Keratinocyte (primary cell): ENCODE measurements around the gene G3BP2. TPM values are rescaled to one million over a fixed set of nuclear protein-coding genes. Genes with fewer than 3 reads are reported as not detected.
"Not testable (repeated sequence)": the region's sequence is repeated elsewhere in the genome, so short reads cannot be mapped to it uniquely, and the experiment has no call there.

Experiments
- DNase-seq: peaks from one replicate; pipeline ENCODE4 v3.0.0-alpha.2; 2011; ENCODE audit warnings: low read depth, missing footprints, low spot score
- FAIRE-seq: peaks from 2 replicates; lab custom pipeline; 2011; peaks lifted over from hg19 to GRCh38; lab: Jason Lieb, UNC
- H2AFZ ChIP-seq: 2 replicates; pipeline ENCODE4 v1.6.0; 2012; ENCODE audit warnings: low read length, control low read depth, inconsistent platforms; ENCODE audit not compliant: control insufficient read depth
- H3K27ac ChIP-seq: 2 replicates; pipeline ENCODE4 v1.5.1; 2011; ENCODE audit warnings: low read length; ENCODE audit not compliant: control insufficient read depth, insufficient read depth
- H3K27me3 ChIP-seq: 3 replicates; pipeline ENCODE4 v1.6.0; 2011; ENCODE audit warnings: low read length; ENCODE audit not compliant: control insufficient read depth, insufficient read depth; ENCODE audit errors: extremely low read depth
- H3K36me3 ChIP-seq, 2 experiments: 2 replicates in 1 of 2; 3 replicates in 1 of 2; pipeline ENCODE4 v1.5.1; 2011; ENCODE audit warnings: low read length in 2 of 2, mild to moderate bottlenecking in 1 of 2; ENCODE audit not compliant: control insufficient read depth in 2 of 2, insufficient read depth in 2 of 2; ENCODE audit errors: extremely low read depth in 1 of 2
- H3K4me1 ChIP-seq: 3 replicates; pipeline ENCODE4 v1.5.1; 2011; ENCODE audit warnings: low read length; ENCODE audit not compliant: control insufficient read depth, insufficient read depth; ENCODE audit errors: extremely low read depth
- H3K4me2 ChIP-seq: 3 replicates; pipeline ENCODE4 v1.6.0; 2011; ENCODE audit warnings: low read depth, low read length; ENCODE audit not compliant: control insufficient read depth, insufficient read depth; ENCODE audit errors: extremely low read depth
- H3K4me3 ChIP-seq, 3 experiments: fragments of 200-600 bp in 1 of 3; sonication (generic) in 1 of 3; 2 replicates in 2 of 3; 3 replicates in 1 of 3; pipeline ENCODE4 v1.5.1; 2011 to 2016; ENCODE audit warnings: low read length in 3 of 3, mild to moderate bottlenecking in 3 of 3, control low read depth in 2 of 3, inconsistent platforms in 1 of 3, low read depth in 1 of 3, mixed read lengths in 1 of 3, mixed run types in 1 of 3, moderate library complexity in 1 of 3; ENCODE audit not compliant: control insufficient read depth in 2 of 3, insufficient read depth in 2 of 3; ENCODE audit errors: extremely low read depth in 1 of 3
- H3K79me2 ChIP-seq: 2 replicates; pipeline ENCODE4 v1.6.0; 2012; ENCODE audit warnings: low read length; ENCODE audit not compliant: control insufficient read depth, insufficient read depth
- H3K9ac ChIP-seq: 3 replicates; pipeline ENCODE4 v1.6.0; 2011; ENCODE audit warnings: low read length; ENCODE audit not compliant: control insufficient read depth, insufficient read depth; ENCODE audit errors: extremely low read depth
- H3K9me1 ChIP-seq: 3 replicates; pipeline ENCODE4 v1.6.0; 2011; ENCODE audit warnings: low read length; ENCODE audit not compliant: control insufficient read depth, insufficient read depth; ENCODE audit errors: extremely low read depth
- H3K9me3 ChIP-seq: 2 replicates; pipeline ENCODE4 v1.5.1; 2012; ENCODE audit warnings: low read depth, low read length; ENCODE audit not compliant: control insufficient read depth
- H4K20me1 ChIP-seq: 3 replicates; pipeline ENCODE4 v1.6.0; 2011; ENCODE audit warnings: low read length; ENCODE audit not compliant: control insufficient read depth, insufficient read depth; ENCODE audit errors: extremely low read depth
- CTCF ChIP-seq, 3 experiments: IDR thresholded peaks in 1 of 3; conservative IDR thresholded peaks in 1 of 3; optimal IDR thresholded peaks in 1 of 3; 2 replicates in 2 of 3; 3 replicates in 1 of 3; pipeline versions ENCODE3 to v1.5.1; 2011; ENCODE audit warnings: low read length in 3 of 3, mild to moderate bottlenecking in 3 of 3, moderate library complexity in 2 of 3, control low read depth in 1 of 3, inconsistent platforms in 1 of 3; ENCODE audit not compliant: insufficient read depth in 2 of 3; ENCODE audit errors: extremely low read depth in 1 of 3
- EZH2 ChIP-seq: IDR thresholded peaks from one replicate; pipeline ENCODE4 v1.6.1; 2012; ENCODE audit warnings: inconsistent platforms, mild to moderate bottlenecking, low read length, moderate library complexity
- dilution Hi-C: fragments of 300-500 bp; cut with MboI; formaldehyde crosslinking; loops from one replicate; pipeline ENCODE4 v1.7.0; 2020; ENCODE audit warnings: low sequenced_read_pairs; ENCODE audit not compliant: extremely low pct_ligation_motif_present
- polyA plus RNA-seq, 5 experiments: library from polyadenylated mRNA; depleted of rRNA in 3 of 5; stranded (reverse) in 3 of 5; stranded (forward) in 1 of 5; unstranded in 1 of 5; fragments of >200 nt; gene quantifications; 1 replicate in 1 of 5; 2 replicates in 3 of 5; 3 replicates in 1 of 5; pipeline versions ENCODE4 v1.2.1 to v1.2.3, GENCODE V29; 2011 to 2012; ENCODE audit warnings: missing spikeins in 2 of 5, low read depth in 1 of 5, low replicate concordance in 1 of 5

The G3BP2 gene
- polyA plus RNA-seq, 1 donor (not counting 4 experiments of a cell fraction or from before 2014, with no cell fraction given) = 137 TPM

GRCh38 chr4:75718529-75718928, 45.3 kb upstream of the G3BP2 start:
- TF ChIP-seq CTCF (optimal IDR thresholded peaks at IDR 0.05 in 1 of 3, IDR thresholded peaks at IDR 0.05 in 1 of 3, conservative IDR thresholded peaks at IDR 0.05 in 1 of 3; ENCODE audit: extremely low read depth in 1 of 3, insufficient read depth in 2 of 3, low read length in 3 of 3) (no peak), EZH2 (no peak)
- H3K9me1 ChIP-seq = no peaks in the 10 kb centered on the region
- no peak overlapping the region for H3K27ac ChIP-seq
- peak; percentile 73 for FAIRE-seq
- no peaks in the 10 kb centered on the region for H3K9me3 ChIP-seq
- H3K4me1 ChIP-seq = peaks cover 24% of the 10 kb centered on the region
- peaks cover 0 to 1% of the 10 kb centered on the region in 2 experiments for H3K36me3 ChIP-seq
- H3K9ac ChIP-seq = no peak overlapping the region
- peak; percentile 76 for DNase-seq
- no peaks in the 10 kb centered on the region for H3K27me3 ChIP-seq
- H2AFZ ChIP-seq = peak overlapping the region; percentile 24
- no peak overlapping the region for H3K4me2 ChIP-seq
- H4K20me1 ChIP-seq = no peaks in the 10 kb centered on the region
- dilution Hi-C loops = no loop called here
- H3K79me2 ChIP-seq = peaks cover 2% of the 10 kb centered on the region
- H3K4me3 ChIP-seq = no peak overlapping the region

DNA sequence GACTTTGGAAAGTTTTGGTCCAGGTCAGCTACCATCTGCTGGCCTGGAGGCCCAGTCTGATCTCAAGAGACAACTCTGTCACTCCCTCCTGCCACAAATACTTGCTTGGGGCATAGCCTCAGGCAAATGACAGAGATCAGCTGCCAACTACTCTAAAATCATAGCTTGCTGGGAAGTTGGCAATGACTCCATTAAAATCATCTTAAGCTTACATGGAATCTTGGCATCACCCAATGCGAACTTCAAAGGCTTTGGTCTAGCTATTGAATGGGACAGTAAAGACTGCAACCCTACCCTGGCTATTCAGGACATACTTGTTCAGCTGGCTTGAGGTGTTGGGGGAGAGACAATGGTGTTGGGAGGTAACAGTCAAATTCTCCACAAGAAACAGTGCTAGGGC, 44.2 kb upstream of the G3BP2 start:
- no peaks in the 10 kb centered on the region for H3K27me3 ChIP-seq
- H3K4me1 ChIP-seq = peaks cover 16% of the 10 kb centered on the region
- no peak overlapping the region for H3K4me2 ChIP-seq
- TF ChIP-seq CTCF (optimal IDR thresholded peaks at IDR 0.05 in 1 of 3, IDR thresholded peaks at IDR 0.05 in 1 of 3, conservative IDR thresholded peaks at IDR 0.05 in 1 of 3; ENCODE audit: extremely low read depth in 1 of 3, insufficient read depth in 2 of 3, low read length in 3 of 3) (no peak), EZH2 (no peak)
- H3K27ac ChIP-seq = no peak overlapping the region
- no peak overlapping the region for H3K9ac ChIP-seq
- no peaks in the 10 kb centered on the region for H3K9me3 ChIP-seq
- H3K36me3 ChIP-seq = peaks cover 0 to 1% of the 10 kb centered on the region in 2 experiments
- H3K4me3 ChIP-seq = no peak overlapping the region
- dilution Hi-C loops = no loop called here
- H4K20me1 ChIP-seq = no peaks in the 10 kb centered on the region
- no peaks in the 10 kb centered on the region for H3K9me1 ChIP-seq
- H3K79me2 ChIP-seq = peaks cover 2% of the 10 kb centered on the region
- no peak overlapping the region for H2AFZ ChIP-seq
- DNase-seq = no peak
- FAIRE-seq = no peak

DNA sequence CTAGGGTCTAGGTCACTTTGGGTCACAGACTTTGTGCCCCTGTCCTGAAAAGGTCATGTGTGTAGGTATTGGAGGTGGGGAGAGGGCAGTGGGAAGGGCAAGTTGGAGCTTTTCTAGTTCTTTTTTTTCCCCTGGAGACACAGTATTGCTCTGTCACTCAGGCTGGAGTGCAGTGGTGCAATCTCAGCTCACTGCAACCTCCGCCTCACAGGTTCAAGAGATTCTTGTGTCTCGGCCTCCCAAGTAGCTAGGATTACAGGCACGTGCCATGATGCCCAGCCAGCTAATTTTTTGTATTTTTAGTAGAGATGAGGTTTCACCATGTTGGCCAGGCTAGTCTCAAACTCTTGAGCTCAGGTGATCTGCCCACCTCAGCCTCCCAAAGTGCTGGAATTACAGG, 42.8 kb upstream of the G3BP2 start:
- H3K36me3 ChIP-seq, FAIRE-seq, H3K79me2 ChIP-seq, H3K4me2 ChIP-seq, H3K9me1 ChIP-seq, H3K9me3 ChIP-seq, H3K27me3 ChIP-seq, H4K20me1 ChIP-seq, dilution Hi-C loops, H3K4me3 ChIP-seq, DNase-seq, H3K9ac ChIP-seq, H3K27ac ChIP-seq, H2AFZ ChIP-seq: not testable (repeated sequence)
- peaks cover 16% of the 10 kb centered on the region for H3K4me1 ChIP-seq
